Prostate gland (tissue), 2 donors: ENCODE measurements around the gene CYB5A.

Source experiments
- CTCF ChIP-seq, 4 experiments: fragments of 200-600 bp in 2 of 4; fragments of 450-650 bp in 2 of 4; sonication (generic) in 2 of 4; IDR thresholded peaks; 1 replicate in 3 of 4; 2 replicates in 1 of 4; pipeline ENCODE4 v1.5.1; 2016 to 2019; ENCODE audit warnings: antibody characterized with exemption in 4 of 4, mild to moderate bottlenecking in 2 of 4, moderate library complexity in 2 of 4
- POLR2AphosphoS5 ChIP-seq: sonication (generic); formaldehyde crosslinking; IDR thresholded peaks from one replicate; pipeline ENCODE4 v1.6.1; 2017; ENCODE audit warnings: antibody characterized with exemption

GRCh38 chr18:74294526-74294925 is 2.8 kb upstream of the CYB5A start:
- no peak for TF ChIP-seq POLR2AphosphoS5
- TF ChIP-seq CTCF (IDR thresholded peaks at IDR 0.05), result no peak
